Stimulated activated CD8-positive, alpha-beta memory T cell treated with anti-CD3 and anti-CD28 coated beads, Interleukin-15, amount 100 ng/mL, for 48 hours (primary cell): ENCODE data around the gene KLF7.

Source experiments
- DNase-seq, 2 donors: peaks; one replicate each; pipeline ENCODE4 v3.0.0-alpha.2; 2020; ENCODE audit warnings: low read depth in 2 of 2

The KLF7 gene

DNA sequence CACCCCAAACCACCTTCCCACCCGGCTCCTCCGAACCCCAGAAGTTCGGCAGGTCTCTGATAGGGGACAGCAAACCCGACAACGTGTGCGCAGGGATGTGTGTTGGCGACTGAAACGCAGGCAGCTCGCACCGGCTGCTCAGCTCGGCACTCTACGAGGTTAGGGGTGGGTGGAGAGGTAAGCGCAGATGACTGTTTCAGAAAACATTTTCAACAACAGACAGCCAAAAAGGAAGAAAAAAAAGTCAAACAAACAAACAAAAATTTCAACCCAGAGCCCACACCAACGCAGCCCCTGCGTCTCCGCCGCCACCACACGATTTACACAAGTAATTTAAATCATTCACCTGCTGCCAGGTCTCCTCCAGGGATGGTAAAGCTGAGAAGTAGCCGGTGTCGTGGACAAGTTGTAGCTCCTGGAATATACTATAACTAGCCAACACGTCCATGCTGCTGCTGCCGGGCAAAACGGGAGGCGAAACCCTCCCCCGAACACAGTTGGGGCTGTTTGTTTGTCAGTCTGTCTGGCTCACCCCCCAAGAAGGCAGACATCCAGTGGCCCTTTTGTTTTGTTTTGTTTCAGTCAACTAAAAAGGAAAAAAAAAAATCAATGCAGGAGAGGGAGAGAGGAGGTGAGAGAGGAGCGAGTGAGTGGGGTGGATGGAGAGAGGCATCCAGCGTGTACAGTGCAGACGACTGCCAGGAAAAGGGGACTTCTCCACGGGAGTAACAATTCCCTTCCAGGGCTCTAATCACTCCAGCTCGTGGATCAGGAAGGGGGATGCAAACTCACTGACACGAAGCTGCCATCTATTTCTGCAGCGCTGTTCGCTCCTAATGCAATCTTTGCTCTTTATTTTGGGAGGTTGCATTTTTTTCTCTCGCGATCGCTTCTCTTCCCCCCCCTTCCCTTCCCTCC lies at the start of gene KLF7:
Gene KLF7, minus strand, starts transcription at position 828 of the 918 bp plus-strand sequence. Its CDS starts 380 bp downstream, at position 448.
- no peak for DNase-seq

DNA sequence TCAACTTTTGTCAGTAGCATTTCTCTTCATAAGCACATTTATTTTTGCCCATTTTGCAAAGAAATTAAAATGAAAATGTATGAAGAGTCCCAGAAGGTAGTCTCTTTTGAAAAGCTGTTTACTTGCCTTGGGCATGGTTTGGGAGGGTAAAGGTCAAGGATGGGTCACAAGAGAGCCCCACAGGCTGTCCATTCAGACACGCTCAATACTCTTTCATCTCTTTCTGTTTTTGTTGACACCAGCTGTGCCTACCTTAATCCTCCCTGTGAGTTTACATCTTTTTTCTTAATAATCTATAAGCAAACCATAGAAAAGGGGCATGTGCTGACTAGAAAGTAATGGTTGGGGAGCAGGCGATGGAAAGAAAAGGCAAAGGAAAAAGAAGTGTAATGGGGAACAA lies 49.6 kb upstream of the KLF7 start:
- DNase-seq = no peak

DNA sequence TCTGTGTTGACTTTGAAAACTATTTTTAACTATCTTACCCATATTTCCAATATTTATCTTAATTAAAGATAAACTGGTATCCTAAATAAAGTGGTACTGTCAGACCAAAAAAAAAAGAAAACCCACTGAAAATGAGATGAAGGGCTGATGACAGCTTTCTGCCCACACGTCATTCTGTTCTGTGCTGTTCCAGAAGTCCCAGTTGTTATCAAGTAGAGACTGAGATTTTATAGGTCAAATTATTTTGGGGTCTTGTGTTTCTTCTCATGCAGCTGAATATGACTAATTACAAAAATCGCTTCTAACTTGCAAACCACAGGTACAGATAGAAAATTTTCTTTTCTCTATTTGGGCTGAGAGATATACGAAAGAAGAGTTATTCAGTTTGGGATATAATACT lies 48.7 kb upstream of the KLF7 start:
- DNase-seq = no peak

DNA sequence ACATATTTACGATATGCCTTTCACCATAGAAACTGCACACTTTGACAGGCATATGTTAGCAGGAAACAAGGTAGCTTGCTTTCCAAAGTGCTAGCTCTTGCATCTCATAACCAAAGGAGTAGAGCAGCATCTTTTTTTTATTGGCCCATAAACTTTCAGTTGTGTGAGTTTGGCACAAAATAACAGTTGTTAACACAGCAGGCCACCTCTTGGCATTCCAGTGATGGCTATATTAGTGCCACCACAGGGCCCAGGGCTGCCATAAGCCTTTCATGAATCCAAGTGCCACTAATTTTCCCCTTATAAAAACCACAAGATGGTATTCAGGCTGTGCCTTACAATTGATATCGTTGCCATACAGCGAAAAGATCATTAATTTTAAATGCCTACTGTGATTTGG lies 40.3 kb upstream of the KLF7 start:
- no peak for DNase-seq

- no peak for DNase-seq
Observed at GRCh38 chr2:207205173-207205957, 39.6 kb upstream of the KLF7 start.

DNA sequence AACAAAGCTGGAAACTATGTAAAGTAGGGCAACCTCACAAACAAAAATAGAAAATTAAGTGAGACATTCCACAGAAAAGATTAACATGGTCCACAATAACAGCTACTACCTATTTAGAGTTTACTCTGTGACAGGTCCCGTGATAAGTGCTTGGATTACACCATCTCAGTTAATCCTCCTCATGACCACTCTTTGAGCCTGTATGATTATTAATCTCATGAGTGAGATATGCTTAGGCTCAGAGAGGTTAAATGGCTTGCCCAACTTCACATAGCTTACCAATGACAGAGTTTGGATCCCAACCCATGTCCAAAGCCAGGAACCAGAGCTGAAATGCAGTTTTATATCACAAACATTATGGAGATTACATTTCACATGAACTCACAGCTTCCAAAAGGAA lies 37.3 kb upstream of the KLF7 start:
- no peak for DNase-seq

DNA sequence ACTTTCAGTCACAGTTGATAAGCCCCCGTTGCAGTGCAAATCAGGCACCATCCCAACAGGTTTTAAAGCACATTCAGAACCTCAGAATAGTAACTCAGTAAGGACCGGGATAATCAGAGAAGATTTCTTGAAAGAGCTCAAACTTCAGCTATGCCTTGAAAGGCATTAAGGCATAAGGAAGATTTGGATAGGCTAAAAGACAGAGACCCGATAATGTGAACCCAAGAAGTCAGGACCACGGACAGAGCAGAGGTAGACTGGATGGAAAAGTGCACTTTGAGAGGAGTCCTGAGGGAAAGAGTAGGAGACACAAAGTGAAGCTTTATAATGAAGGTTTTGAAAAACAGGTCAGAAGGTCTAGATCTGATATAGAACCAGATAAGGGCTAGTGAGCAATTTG lies 36.9 kb upstream of the KLF7 start:
- DNase-seq = no peak

- DNase-seq = no peak
Observed at GRCh38 chr2:207201416-207201815, 35.7 kb upstream of the KLF7 start.

DNA sequence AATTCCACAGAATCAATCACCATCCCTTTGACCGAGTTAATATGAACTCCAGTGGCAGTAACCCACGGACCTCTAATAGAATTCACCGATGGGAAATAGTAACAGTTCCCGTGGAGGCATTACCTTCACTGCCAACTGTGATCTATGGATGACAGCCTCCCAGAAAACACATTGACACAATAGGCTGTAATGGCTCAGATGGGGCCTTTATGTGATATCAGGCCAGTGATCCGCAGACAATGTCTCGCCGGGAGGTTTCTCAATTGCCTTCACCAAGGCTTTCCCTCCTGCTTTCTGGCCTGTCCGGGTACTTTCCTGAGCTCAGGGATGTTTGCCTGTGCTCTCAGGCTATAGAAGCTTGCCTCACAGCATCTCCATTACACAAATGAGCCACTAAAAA lies 34.4 kb upstream of the KLF7 start:
- DNase-seq = no peak

GRCh38 chr2:207194028-207194427 lies 28.3 kb upstream of the KLF7 start:
- DNase-seq = no peak

DNA sequence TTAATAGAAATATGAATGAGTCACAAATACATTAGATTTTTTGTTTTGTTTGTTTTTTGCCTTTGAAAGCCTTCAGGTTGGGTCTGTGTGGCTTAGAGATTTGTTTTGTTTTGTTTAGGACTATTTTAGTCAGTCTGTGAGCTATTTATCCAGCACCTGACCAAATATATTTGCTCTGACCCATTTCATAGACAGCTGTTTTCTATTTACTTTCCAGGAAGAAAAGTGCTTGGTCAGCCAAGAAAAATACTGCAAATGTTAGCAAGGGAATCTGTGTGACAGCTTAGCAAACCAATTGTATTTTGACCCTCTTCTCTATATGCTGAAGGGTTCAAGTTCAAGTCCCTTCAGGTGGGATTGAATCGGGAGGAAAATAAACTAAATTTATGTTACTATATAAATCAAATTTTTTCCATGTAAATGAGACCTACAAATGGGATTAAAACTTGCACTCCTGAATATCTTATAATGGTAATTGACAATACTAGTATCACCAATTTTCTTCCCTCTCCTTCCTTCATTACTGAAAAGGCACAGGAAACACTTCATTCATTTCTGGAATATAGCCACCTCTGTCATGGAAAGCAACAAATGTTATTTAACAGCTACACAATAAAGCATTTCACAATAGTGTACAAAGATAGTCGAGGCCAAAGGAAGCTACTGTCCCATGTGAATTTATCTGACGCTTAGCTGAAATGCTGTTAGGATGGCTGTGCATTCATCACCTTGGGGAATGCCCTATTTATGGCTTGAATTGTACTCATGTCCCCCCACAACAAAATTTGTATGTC lies 23.1 kb upstream of the KLF7 start:
- no peak for DNase-seq

GRCh38 chr2:207185372-207185771 lies 19.6 kb upstream of the KLF7 start:
- no peak for DNase-seq

DNA sequence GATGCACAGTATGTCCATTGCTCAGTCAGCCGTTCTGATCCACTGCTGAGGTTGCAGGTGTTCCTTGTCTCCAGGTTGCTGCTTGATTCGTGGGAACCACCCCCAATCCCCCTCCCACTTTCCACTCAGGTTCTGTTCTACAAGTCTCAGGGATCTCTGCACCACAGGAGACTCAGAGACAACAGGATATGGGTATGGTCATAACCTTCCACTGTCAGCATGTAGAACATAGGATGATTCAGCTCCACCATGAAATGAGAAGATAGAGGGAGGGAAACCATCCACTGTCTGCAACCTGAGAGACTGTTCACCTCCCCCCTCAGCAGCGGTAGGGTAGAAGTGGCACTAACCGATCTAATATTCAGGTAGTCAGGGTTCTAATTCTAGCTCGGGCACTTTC lies 19.0 kb upstream of the KLF7 start:
- DNase-seq = peak in 1 of 2 donors; percentile 3

DNA sequence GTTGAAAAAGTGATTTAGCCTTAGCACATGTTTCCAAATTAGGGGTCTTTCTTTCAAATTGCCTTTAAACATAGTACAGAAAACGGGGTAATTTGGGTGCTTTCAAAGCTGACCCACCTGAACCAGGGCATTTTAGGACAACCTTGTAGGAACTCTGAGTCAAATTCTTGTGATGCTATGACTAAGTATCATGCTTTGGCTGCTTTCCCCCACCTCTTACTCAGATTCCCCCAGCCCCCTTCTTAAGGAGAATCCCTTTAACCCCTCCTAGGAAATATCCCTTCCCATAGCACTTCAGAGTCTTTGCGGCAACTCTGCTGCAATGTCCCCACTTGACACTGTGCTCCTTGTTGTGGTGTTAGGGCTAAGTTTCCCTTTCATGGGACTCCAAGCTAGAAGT lies 18.6 kb upstream of the KLF7 start:
- no peak for DNase-seq

DNA sequence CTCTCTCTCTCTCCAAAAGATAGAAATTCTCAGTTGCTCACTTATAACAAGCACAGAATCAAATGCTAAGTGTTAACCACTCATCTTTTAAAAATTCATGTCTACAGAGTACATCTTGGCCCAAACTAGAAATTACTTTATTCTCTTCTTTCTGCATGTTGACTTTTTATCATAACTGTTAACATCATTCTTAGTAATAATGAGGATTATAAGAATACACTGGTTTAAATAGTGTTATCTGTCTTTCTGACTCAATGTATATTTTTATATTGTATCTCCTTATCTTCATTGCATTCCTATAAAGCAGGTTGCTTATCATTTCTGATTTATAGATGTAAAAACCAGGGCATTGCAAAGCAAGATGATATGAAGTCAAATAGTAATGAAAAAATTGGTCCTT lies 17.8 kb upstream of the KLF7 start:
- DNase-seq = no peak

DNA sequence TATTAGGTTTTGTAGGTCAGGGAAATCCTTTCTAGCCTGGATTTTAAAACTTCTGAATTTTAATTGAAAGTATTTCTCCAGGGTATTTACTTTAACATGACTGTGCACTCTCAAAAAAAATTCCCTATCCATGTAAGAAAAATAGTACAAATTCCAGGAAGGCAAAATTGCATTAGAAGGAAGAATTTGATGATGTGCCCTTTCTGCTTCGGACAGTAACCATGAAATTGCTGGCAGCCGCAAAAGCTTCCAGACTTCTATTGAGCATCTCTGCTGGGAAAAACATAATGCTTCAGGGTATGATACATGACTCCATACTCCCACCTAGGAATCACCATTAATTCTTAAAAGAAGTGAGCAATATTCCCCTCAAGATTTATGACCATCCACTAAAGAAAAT lies 17.2 kb upstream of the KLF7 start:
- no peak for DNase-seq

DNA sequence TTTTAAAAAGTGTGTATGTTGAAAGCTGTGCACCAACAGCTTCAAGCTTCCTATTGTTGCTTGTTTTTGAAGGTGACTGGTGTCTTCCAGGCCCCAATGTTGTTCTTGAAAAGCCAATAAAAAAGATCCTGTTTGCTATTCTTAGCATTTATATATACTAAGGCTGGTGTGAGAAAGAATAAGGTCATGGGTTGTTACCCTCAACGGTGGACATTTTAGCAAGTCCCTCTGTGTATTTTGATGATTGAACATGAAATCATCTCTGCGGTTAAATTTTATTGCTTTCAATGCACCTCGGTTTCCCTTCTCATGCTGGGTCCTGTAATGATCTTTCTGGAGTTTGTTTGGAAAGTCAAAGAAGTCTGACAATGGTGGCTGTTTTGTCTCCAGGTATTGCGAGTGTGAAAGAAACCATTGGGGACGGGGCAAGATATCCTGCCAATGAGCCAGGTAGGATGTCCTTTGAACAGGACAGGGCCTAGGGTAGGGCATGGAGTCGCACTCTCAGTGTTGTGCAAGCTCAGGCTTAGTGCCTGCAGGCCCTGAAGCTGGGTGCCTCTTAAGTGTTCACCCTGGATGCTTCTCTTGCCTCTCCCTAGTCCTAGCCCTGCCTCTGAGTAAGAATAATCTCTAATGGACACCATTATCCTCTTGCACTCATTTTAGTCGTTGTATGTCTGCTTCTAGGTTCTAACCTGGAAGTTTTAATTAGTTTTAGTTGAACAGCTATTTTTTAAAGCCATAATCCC lies 16.0 kb upstream of the KLF7 start:
- DNase-seq = no peak

DNA sequence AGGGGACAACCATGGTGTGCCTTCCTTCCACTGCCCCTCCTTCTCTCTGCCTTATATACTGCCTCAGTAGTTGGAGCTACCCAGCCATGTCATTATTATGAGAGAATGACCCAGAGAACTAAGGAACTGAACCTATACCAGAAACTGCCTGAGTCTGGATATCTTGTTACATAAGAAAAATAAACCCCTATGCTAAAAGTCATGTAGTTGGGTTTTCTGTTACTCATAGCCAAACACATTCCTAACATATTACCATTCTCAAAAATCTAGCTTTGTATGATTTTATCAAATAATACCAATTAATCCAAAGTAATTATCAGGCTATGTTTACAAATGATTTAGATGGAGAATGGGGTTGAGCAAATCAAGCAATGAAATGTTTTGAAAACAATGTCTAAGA lies 15.0 kb upstream of the KLF7 start:
- DNase-seq = no peak

DNA sequence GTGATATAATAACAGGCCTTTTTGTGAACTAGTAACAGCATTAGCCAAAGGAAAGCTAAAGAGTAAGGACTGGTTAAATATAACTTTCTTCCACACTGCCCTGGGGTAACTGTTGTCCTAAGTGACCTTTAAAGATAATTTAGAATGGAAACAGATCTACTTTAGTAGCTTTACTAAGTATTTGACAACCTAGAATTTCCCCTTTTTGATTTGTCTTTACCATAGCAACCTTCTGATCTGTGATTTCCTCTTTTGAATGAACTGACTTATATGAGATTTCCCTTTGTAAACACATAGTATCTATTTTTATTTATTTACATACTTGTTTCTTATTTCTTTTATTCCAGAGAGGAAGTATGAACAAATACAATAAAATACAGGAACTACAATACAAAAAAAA lies 10.5 kb upstream of the KLF7 start:
- no peak for DNase-seq

DNA sequence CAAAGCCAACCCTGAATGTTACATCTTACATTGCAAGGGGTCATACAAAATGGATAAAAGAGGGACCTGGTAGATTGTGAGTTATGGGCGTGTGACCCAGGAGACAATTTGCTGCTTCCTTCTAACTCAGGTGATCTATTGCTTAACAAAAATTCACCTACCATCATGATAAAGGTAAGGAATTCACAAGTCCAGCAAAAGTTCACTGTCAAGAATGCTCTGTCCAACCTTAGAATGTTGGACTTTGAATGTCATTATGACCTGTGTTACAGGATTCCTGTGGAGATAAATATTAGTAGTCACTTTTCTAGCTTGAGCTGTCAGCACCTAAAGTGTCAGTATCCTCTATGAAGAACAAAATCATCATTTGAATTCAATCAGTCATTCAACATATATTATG lies 7.9 kb upstream of the KLF7 start:
- DNase-seq = no peak

DNA sequence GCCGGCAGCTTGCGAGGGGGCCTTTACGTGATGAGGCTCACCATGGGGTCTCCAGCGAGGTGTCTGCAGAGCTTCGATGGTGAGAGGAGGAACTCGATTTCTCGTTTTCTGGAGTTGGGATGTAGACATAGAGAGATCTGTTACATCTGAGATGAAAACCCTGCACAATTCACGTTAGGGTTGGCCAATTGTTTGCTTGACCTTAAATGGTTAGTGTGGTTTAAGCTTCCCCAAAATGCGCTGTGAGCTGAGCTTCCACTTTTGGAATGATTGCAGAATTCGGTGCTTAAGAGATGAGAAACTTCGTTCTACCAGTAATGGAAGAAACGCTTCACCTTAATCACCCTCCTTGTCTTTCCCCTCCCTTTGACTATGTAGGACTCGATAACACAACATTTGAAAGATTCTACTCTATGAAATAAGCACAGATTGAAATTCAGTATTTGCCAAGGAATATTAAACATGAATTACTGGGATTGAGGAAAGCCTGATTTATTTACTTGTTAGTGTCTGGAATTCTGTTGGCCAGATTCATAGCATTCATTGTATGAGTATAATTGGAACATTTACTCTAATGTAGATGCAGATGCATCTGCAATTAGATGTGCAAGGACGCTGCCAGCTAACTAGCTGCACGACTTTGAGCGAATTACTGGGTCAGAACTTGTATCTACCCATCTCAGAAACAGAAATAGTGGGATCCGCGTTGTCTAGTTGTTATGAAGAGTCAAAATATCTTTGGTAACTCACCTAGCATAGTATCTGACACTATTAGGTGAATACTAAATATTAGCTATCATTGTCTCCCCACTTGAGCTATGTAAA lies 1.6 kb upstream of the KLF7 start:
- DNase-seq = no peak
